Nephron (organoid): Measurements from ENCODE around the gene SMAP1.

Experiments
- H3K27ac Mint-ChIP-seq, 3 experiments: 2 replicates each; pipeline ENCODE4 v1.8.0; 2020; ENCODE audit warnings: mixed read lengths in 3 of 3, mild to moderate bottlenecking in 2 of 3, moderate library complexity in 1 of 3
- H3K27me3 Mint-ChIP-seq: 2 replicates; pipeline ENCODE4 v1.8.0; 2021; ENCODE audit warnings: low read depth, mild to moderate bottlenecking, moderate library complexity, mixed read lengths
- H3K36me3 Mint-ChIP-seq: 2 replicates; pipeline ENCODE4 v1.8.0; 2020; ENCODE audit warnings: low read depth, mixed read lengths
- H3K4me1 Mint-ChIP-seq: 2 replicates; pipeline ENCODE4 v1.8.0; 2020; ENCODE audit warnings: mixed read lengths
- H3K4me3 Mint-ChIP-seq, 3 experiments: 2 replicates each; pipeline ENCODE4 v1.8.0; 2020; ENCODE audit warnings: mild to moderate bottlenecking in 3 of 3, mixed read lengths in 3 of 3, moderate library complexity in 2 of 3
- H3K9me3 Mint-ChIP-seq: 2 replicates; pipeline ENCODE4 v1.8.0; 2020; ENCODE audit warnings: mixed read lengths
- CTCF ChIP-seq, 3 experiments: fragments of 200-600 bp; sonication (generic); IDR thresholded peaks; one replicate each; pipeline ENCODE4 v1.5.0; 2021; ENCODE audit warnings: antibody characterized with exemption in 3 of 3; ENCODE audit not compliant: unreplicated experiment in 3 of 3

Gene SMAP1

GRCh38 chr6:70839286-70840266, 171.9 kb downstream of the SMAP1 start:
- H3K4me1 Mint-ChIP-seq = peaks cover 20% of the 10 kb centered on the region
- no peaks in the 10 kb centered on the region for H3K27me3 Mint-ChIP-seq
- H3K4me3 Mint-ChIP-seq = peak overlapping the region in 1 of 3 experiments; percentile 21
- H3K27ac Mint-ChIP-seq = peak overlapping the region; percentile 46 to 90 (median 74)
- no peak for TF ChIP-seq CTCF (IDR thresholded peaks at IDR 0.05; ENCODE audit: unreplicated experiment in 3 of 3)
- no peaks in the 10 kb centered on the region for H3K36me3 Mint-ChIP-seq
- no peaks in the 10 kb centered on the region for H3K9me3 Mint-ChIP-seq

- H3K9me3 Mint-ChIP-seq = no peaks in the 10 kb centered on the region
- no peaks in the 10 kb centered on the region for H3K36me3 Mint-ChIP-seq
- H3K27me3 Mint-ChIP-seq = no peaks in the 10 kb centered on the region
- H3K4me3 Mint-ChIP-seq = no peak overlapping the region
- H3K27ac Mint-ChIP-seq = no peak overlapping the region
- peaks cover 20% of the 10 kb centered on the region for H3K4me1 Mint-ChIP-seq
- no peak for TF ChIP-seq CTCF (IDR thresholded peaks at IDR 0.05; ENCODE audit: unreplicated experiment in 3 of 3)
Measured at GRCh38 chr6:70841112-70841511, 173.4 kb downstream of the SMAP1 start.

- TF ChIP-seq CTCF (IDR thresholded peaks at IDR 0.05; ENCODE audit: unreplicated experiment in 3 of 3) = no peak
- no peaks in the 10 kb centered on the region for H3K27me3 Mint-ChIP-seq
- no peak overlapping the region for H3K27ac Mint-ChIP-seq
- peaks cover 20% of the 10 kb centered on the region for H3K4me1 Mint-ChIP-seq
- H3K9me3 Mint-ChIP-seq = no peaks in the 10 kb centered on the region
- no peak overlapping the region for H3K4me3 Mint-ChIP-seq
- no peaks in the 10 kb centered on the region for H3K36me3 Mint-ChIP-seq
Measured at GRCh38 chr6:70842541-70842940, 174.9 kb downstream of the SMAP1 start.

- H3K27ac Mint-ChIP-seq = no peak overlapping the region
- H3K4me3 Mint-ChIP-seq = no peak overlapping the region
- H3K9me3 Mint-ChIP-seq = no peaks in the 10 kb centered on the region
- no peaks in the 10 kb centered on the region for H3K27me3 Mint-ChIP-seq
- H3K36me3 Mint-ChIP-seq = no peaks in the 10 kb centered on the region
- no peak for TF ChIP-seq CTCF (IDR thresholded peaks at IDR 0.05; ENCODE audit: unreplicated experiment in 3 of 3)
- H3K4me1 Mint-ChIP-seq = peaks cover 16% of the 10 kb centered on the region
Measured at GRCh38 chr6:70843328-70843918, 175.7 kb downstream of the SMAP1 start.

GRCh38 chr6:70844301-70844700, 176.6 kb downstream of the SMAP1 start:
- H3K27ac Mint-ChIP-seq = no peak overlapping the region
- TF ChIP-seq CTCF (IDR thresholded peaks at IDR 0.05; ENCODE audit: unreplicated experiment in 3 of 3) = no peak
- H3K4me1 Mint-ChIP-seq = peaks cover 8% of the 10 kb centered on the region
- no peak overlapping the region for H3K4me3 Mint-ChIP-seq
- H3K27me3 Mint-ChIP-seq = no peaks in the 10 kb centered on the region
- no peaks in the 10 kb centered on the region for H3K36me3 Mint-ChIP-seq
- no peaks in the 10 kb centered on the region for H3K9me3 Mint-ChIP-seq
